Measurements from ENCODE around the gene SLC35G3.
"Not testable (repeated sequence)": the region's sequence is repeated elsewhere in the genome, so short reads cannot be mapped to it uniquely, and the experiment has no call there.

The SLC35G3 gene

DNA sequence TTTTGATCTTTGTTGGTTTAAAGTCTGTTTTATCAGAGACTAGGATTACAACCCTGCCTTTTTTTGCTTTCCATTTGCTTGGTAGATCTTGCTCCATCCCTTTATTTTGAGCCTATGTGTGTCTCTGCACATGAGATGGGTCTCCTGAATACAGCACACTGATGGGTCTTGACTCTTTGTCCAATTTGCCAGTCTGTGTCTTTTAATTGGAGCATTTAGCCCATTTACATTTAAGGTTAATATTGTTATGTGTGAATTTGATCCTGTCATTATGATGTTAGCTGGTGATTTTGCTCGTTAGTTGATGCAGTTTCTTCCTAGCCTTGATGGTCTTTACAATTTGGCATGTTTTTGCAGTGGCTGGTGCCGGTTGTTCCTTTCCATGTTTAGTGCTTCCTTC lies 8.4 kb upstream of the SLC35G3 start:
- DNase-seq, result not testable (repeated sequence)

DNA sequence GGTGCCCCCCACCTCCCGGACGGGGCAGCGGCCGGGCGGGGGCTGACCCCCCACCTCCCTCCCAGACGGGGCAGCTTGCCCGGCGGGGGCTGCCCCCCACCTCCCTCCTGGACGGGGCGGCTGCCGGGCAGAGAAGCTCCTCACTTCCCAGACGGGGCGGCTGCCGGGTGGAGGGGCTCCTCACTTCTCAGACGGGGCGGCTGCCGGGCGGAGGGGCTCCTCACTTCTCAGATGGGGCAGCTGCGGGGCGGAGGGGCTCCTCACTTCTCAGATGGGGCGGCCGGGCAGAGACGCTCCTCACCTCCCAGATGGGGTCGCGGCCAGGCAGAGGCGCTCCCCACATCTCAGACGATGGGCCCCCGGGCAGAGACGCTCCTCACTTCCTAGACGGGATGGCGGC lies 869 bp upstream of the SLC35G3 start:
- DNase-seq, result not testable (repeated sequence)

DNA sequence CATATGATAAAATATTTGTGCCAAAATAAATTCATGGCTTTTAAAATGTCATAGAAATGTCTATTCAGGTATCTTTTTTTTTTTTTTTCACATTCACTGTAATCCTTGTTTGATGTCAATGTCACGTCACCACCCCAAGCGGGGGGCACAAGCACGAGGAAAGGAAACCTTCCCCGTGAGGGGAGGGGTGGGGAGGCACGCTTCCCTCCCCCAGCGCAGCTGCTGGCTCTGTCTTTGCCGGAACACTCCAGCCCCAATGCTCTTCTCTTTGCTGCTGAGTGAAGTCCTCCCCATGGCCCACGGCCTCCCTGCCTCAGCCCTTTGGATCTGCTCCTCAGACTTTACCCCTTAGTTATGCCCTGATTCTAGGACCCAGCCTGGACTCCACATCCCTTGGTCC lies 1.5 kb downstream of the SLC35G3 start:
- DNase-seq, result no peak

DNA sequence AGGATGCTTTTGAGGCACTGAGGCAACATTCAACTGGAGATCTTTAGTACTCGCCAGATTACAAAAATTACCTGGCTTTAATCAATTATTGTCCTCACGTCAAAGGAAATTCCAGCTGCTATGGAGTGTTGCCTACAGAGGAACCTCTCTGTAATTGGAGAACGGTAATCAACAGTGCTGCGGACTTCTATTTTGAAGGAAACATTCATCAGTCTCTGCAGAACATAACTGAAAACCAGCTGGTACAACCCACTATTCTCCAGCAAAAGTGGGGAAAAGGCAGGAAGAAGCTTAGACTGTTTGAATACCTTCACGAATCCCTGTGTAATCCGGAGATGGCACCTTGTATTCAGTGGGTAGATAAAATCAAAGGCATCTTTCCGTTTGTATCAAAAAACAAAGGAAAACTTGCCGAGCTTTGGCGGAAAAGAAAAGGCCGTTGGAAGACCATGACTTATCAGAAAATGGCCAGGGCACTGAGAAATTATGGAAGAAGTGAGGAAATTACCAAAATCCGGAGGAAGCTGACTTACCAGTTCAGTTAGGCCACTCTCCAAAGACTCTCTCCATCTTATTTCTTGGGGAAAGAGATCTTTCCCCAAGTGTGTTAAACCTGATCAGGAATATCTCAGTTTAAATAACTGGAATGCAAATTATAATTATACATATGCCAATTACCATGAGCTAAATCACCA lies 3.0 kb downstream of the SLC35G3 start:
- DNase-seq, result no peak

DNA sequence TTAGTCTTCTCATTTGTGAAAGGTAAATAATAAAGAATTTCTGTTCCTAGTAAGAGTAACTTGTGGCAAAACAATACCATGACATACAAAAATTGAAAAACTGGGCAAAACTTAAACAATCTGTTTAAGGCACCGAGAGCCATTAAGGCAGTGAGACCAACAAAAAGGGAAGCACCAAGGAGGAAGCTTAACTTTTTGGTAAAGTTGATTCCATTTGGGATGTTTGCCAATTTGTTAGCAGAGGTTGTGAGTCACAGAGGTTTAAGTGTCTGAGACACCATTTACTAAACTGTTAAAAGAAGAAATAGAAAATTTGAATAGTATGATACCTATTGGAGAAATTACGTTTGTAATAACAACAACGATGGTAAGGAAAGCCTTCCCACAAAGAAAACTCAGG lies 4.9 kb downstream of the SLC35G3 start:
- no peak for DNase-seq

DNA sequence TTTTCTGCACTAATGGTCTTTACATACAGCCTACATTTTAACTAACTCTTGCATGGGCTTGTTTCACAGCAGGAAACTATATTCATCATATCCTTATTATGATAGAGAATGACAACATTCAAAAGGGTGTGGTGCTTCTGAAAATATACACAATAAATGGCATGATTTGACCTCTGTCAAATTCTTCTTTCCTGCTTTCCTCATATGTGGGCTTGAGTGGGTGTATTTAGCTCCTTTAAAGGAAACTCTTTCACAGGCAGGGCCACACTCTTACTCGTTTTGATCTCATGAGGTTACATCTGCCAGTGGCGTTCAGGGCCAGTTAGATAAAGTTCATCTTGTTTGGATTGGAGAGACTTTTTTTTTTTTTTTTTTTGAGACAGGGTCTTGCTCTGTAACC lies 6.1 kb downstream of the SLC35G3 start:
- no peak for DNase-seq

DNA sequence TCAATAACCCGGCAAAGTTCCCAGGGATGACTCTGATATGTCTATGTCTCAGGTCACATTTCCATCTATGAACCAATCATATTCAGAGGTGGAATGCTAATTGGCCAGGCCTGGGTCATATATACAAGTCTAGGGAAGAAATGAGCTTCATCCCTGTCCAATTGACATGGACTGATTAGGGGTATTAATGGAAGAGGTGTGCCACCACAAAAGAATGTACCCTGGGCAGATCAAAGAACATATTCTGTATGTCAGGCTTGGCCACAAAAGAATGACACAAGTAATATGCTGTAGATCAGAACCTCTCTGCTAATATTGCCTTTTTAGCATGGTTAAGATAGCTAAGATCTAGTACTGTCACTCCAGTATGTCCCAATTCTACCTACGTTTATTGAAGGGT lies 6.7 kb downstream of the SLC35G3 start:
- DNase-seq, result no peak

DNA sequence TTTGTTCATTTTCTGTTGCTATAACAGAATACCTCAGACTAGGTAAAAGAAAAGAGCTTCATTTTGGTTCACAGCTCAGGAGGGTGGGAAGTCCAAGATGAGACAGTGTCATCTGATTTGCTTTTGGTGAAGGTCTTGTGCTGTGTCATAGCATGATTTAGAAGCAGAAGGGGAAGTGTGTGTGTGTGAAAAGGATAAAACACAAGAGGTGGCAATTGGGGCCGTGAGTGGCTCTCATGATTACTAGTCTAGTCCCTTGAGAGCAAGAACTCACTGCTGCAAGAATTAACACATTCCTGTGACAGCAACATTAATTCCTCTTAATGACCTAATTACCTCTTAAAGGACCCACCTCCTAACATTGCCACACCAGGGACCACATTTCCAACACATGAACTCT lies 8.3 kb downstream of the SLC35G3 start:
- DNase-seq, result no peak

DNA sequence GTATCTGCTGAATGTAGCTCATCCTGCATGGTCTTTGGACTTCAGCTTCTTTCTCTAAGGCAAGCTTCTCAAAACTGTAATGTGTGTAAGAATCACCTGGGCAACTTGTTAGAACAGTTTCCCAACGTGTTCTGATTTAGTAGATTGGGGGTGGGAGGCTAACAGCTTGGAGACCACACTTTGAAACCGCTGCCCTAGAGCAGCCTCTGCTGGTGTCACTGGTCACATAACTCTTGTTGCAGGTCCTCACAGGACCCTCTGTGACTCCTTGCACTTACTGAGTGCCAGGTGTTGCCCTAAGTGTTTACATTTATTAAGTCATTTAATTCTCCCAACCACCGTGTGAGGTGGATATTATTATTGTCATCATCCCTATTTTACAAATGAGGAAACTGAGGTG lies 9.9 kb downstream of the SLC35G3 start:
- DNase-seq, result no peak

DNA sequence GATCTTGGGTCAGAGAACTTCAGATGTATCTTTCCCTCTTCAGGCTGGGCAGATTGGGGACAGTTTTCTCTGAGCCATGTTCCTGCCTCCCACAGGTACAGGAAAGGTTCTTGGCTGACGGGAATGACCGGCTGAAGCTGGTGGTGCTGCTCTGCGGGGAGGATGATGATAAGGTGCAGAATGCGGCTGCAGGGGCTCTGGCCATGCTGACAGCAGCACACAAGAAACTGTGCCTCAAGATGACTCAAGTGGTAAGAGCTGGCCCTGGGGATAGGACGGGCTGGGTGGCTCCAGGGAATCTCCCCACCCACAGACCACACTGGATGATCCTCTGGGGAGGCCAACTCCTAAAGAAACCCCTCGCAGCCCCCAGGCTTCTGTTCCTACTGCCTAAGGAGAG lies 10.9 kb downstream of the SLC35G3 start:
- DNase-seq, result no peak

DNA sequence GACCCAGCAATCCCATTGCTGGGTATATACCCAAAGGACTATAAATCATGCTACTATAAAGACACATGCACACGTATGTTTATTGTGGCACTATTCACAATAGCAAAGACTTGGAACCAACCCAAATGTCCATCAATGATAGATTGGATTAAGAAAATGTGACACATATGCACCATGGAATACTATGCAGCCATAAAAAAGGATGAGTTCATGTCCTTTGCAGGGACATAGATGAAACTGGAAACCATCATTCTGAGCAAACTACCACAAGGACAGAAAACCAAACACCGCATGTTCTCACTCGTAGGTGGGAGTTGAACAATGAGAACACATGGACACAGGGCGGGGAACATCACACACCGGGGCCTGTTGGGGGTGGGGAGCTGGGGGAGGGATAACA lies 14.8 kb downstream of the SLC35G3 start:
- not testable (repeated sequence) for DNase-seq

DNA sequence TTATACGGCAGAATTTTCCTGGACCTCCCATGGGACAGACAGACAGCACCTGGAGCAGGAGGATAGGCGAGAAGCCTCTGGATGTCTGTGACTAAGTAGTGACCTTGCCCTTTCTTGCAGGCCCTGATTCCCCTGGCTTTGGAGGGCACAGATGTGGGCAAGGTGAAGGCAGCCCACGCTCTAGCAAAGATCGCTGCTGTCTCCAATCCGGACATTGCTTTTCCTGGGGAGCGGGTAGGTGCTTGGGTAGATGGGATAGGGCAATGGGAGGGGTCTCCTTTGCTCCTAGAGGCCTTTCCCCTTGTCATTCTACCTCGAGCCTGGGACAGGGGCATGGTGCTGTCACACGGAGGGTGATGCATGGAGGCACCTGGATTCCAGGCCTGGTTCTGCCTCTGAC lies 17.3 kb downstream of the SLC35G3 start:
- no peak for DNase-seq

DNA sequence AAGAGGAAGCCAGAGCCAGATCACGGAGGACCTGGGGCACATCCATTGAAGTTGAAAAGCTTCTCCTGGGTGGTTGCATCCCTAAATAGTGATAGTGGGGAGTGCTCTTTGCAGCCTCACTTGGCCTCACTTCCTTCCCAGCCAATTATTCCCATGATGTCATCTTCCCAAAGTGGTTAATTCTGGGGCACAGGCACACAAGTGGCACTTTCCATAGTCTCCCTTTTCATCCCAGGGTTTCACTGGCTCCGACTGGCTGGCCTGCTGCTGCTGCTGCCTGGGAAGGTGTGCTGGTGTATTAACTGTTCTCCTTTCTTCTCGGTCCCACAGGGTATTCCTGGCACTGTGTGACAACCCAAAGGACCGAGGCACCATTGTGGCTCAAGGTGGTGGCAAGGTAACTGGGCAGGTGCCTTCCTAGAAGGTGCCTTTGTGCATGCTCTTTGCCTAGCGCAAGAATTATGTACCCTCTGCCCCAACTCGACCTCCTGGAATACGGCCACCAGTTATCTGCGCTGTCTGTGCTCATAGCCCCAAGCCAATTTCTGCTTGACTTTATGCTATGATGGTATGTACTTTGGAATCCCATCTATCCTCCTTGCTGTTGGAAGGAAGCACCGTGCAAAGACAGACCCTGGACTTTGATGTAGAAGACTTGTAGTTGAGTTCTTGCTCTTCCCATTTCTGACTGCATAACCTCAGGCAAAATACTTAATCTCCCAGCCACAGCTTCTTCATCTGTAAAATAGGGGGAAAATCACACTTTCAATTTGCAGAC lies 18.4 kb downstream of the SLC35G3 start:
- DNase-seq, result no peak

DNA sequence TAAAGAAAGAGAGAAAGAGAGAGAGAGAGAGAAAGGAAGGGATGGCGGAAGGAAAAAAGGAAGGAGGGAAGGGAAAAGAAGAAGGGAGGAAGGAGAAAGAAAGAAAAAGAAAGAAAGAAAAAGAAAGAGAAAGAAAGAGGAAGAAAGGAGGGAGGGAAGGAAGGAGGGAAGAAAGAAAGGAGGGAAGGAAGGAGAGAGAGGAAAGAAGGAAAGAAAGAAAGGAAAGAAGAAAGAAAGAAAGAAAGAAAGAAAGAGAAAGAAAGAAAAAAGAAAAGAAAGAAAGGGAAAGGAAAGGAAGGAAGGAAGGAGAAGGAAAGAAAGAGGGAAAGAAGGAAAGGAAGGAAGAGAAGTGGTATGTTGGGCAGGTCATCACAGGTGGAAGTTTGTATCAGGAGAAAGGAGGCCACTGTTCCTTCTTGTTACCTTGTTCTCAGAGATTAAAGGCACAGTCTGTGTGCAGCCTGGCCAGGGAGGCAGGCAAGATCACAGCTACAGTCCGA lies 19.3 kb downstream of the SLC35G3 start:
- no peak for DNase-seq

DNA sequence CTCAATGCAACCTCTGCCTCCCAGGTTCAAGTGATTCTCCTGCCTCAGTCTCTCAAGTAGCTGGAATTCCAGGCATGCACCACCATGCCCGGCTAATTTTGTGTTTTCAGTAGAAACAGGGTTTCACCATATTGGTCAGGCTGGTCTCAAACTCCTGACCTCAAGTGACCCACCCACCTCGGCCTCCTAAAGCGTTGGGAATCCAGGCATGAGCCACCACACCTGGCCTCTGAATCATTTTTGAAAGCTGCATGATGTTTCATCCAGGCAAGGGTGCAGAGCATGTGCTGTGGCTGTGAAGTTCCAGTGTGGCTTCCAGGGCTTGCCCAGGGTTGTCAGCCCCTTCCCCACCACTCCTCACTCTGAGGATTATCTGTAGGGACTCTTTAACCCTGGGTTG lies 21.9 kb downstream of the SLC35G3 start:
- not testable (repeated sequence) for DNase-seq

DNA sequence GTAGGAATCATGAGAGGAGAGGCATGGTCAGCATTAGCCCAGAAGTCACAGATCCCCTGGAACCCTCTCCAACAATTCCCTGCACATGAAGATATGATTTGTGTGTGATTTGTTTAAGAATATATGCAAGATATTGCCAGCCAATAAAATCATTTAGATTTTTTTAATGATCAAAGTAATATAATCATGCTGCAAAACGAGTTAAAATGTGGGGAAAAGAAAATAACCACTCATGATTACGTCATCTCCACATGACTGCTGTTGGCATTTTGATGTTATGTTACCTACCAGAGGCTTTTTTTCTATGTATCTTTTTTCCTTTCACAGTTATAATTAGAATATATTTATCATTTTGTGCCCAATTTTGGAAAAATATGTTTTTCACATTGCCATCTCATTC lies 22.4 kb downstream of the SLC35G3 start:
- DNase-seq, result no peak

DNA sequence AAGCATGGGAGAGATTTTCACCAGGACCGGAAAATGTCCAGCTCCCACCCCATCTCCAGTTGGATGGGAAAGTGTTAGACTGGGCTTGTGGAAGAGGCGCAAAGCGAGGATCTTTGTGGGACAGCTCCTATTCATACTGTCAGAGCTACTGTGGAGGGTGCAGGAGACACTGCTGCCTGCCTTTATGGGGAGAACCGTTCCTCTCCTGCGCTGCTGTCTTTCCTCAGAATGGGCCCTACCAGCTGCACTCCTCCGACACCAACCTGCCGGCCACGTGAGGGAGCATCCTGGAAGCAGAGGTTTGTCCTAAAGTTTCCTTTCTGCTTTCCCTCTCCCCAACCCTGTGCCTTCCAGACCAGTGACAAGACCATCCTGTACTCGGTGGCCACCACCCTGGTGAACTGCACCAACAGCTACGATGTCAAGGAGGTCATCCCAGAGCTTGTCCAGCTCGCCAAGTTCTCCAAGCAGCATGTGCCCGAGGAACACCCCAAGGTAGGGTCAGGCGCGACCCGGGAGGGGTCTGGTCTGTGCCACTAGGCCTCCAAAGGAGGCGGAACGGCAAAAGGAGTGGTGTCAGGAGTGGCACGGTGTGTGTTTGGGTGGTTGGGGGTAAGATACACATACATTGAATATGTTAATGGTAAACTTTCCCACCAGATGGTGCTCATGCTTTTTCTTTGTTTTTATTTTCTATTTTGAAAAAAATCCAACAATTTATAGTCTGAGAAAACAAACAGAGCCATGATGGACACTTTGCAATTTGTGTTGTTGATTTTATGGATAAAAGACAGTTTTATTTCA lies 23.0 kb downstream of the SLC35G3 start:
- DNase-seq, result no peak

DNA sequence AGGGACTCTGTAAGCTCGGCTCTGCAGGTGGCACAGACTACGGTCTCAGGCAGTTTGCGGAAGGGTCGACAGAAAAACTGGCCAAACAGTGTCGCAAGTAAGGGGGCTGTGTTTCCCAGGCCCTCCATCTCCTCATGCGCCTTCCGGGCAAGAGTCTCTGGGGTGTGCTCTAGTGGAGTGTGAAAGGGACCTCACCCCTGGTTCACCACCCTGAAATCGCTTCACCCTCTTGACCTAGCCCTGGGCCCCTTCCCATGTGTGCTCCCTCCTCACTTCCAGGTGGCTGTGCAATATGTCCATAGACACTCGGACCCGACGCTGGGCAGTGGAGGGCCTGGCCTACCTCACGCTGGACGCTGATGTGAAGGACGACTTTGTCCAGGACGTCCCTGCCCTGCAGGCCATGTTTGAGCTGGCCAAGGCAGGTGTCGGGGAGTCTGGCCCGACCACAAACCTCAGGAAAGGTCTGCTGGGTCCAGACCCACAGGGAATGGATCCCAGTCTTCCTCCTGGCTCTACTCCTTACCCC lies 24.3 kb downstream of the SLC35G3 start:
- no peak for DNase-seq

DNA sequence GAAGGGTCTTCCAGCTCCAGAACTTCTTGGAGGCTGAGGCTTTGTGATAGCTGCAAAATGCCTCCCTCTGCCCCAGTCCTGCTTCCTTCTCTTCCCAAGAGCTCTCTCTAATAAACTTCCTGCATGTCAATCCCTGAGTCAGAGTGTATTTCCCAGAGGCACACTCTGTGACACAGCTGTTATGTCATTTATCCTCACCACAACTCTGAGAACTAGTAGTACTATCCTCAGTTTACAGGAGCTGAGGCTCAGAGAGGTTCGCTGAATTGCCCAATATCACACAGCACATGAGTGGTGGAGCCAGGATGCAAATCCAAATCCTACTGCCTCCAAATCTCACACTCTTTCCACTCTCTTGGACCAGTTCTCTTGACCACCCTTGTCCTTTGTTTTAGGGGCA lies 26.5 kb downstream of the SLC35G3 start:
- DNase-seq, result no peak

DNA sequence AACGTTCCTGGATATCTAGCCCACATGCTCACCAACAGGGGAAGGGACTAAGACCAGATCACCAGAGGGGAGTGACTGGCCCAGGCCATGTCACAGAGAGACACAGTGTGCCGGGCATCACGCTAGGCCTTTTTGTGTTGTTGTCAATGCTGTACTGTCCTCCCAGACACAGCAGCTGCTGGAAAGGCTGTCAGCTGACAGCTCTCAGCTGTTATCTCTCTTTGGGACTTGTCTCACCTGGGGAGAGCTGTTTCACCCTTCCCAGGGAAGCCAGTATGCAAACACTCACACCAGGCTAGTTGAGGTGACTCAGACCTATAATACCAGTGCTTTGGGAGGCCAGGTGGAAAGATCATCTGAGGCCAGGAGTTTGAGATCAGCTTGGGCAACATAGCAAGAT lies 27.1 kb downstream of the SLC35G3 start:
- no peak for DNase-seq

DNA sequence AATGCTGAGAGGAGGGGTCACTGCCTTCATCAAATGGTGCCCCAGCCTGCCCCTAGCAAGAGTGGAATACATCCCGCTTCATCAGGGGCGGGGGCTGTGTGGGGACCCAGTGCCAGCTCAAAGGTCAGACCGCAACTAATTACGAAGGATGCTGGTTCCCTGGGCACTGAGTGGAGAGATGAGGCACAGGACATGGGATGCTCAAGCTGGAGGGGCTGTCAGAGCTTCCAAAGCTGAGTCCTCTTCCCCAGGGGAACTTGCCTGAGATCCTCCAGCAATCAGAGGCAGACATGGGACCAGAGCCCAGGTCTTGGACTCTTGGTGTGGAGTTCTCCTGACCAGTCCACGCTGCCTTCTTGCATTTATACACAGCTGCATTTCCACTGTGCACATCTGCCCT lies 27.7 kb downstream of the SLC35G3 start:
- DNase-seq, result no peak

DNA sequence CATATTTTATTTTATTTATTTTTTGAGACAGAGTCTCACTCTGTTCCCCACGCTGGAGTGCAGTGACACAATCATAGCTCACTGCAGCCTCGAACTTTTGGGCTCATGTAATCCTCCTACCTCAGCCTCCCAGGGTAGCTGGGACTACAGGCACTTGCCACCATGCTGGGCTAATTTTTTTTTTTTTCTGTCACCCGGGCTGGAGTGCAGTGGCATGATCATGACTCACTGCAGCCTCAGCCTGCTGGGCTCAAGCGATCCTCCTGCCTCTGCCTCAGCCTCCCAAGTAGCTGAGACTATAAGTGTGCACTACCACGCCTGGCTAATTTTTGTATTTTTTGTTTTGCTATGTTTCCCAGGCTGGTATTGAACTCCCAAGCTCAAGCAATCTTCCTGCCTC lies 29.5 kb downstream of the SLC35G3 start:
- no peak for DNase-seq

DNA sequence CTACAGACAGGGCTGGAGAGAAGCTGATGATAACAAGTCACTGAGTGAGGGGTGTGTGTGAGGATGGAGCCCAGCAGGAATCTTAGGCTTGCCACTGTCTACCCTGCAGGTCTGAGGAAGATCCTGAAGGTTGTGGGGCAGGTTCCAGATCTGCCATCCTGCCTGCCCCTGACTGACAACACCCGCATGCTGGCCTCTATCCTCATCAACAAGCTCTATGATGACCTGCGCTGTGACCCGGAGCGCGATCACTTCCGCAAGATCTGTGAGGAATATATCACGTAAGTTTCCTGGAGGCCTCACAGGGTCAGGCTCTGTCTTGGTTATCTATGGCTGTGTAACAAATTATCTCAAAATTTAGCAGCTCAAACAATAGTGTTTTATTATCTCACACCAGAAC lies 30.3 kb downstream of the SLC35G3 start:
- no peak for DNase-seq
